Activated naive CD8-positive, alpha-beta T cell treated with anti-CD3 and anti-CD28 coated beads, Interleukin-2, amount 10 ng/mL, durations not matched to agents 7 days and 5 days (primary cell): Measurements from ENCODE around the gene USP11. TPM values are rescaled to one million over a fixed set of nuclear protein-coding genes. Genes with fewer than 3 reads are reported as not detected.
A peak's percentile ranks its signal among the peaks of the same experiment; 100 is the strongest.

Experiments used
- ATAC-seq: fragments of 150-1000 bp; cut with Tn5 transposase; one replicate; pipeline ENCODE4 v1.10.0; 2021; ENCODE audit warnings: low read depth, moderate library complexity
- POLR2A ChIA-PET: fragments of 350-600 bp; sonication (Branson Sonifier 250); formaldehyde crosslinking; loops from one replicate; lab custom pipeline; 2021; ENCODE audit warnings: antibody characterized with exemption; lab: Charles Lee
- DNase-seq: peaks from one replicate; pipeline ENCODE4 v3.0.0; 2021
- H3K27ac Mint-ChIP-seq: one replicate; pipeline ENCODE4 v1.8.0; 2022; ENCODE audit warnings: mild to moderate bottlenecking, mixed read lengths
- H3K27me3 Mint-ChIP-seq: one replicate; pipeline ENCODE4 v1.8.0; 2022; ENCODE audit warnings: mild to moderate bottlenecking, moderate library complexity, mixed read lengths
- H3K36me3 Mint-ChIP-seq: one replicate; pipeline ENCODE4 v1.8.0; 2021; ENCODE audit warnings: mild to moderate bottlenecking, mixed read lengths
- H3K4me1 Mint-ChIP-seq: one replicate; pipeline ENCODE4 v1.8.0; 2021; ENCODE audit warnings: mixed read lengths
- H3K4me3 Mint-ChIP-seq: one replicate; pipeline ENCODE4 v1.8.0; 2022; ENCODE audit warnings: mild to moderate bottlenecking, moderate library complexity, mixed read lengths
- H3K9me3 Mint-ChIP-seq: one replicate; pipeline ENCODE4 v1.8.0; 2021; ENCODE audit warnings: mixed read lengths
- total RNA-seq, 2 experiments: library from RNA; stranded (reverse); gene quantifications; one replicate each; pipeline ENCODE4 v1.2.3, GENCODE V29; 2021

USP11 gene
- total RNA-seq, 2 experiments from 2014 or later = 101 TPM

GRCh38 chrX:47222751-47223350 is 10.0 kb upstream of the USP11 start:
- DNase-seq = no peak
- Mint-ChIP-seq H3K27ac (no peak overlapping the region), H3K4me3 (no peak overlapping the region), H3K36me3 (peaks cover 18% of the 10 kb centered on the region), H3K4me1 (peaks cover 20% of the 10 kb centered on the region), H3K27me3 (no peaks in the 10 kb centered on the region), H3K9me3 (no peaks in the 10 kb centered on the region)
- POLR2A ChIA-PET = no interaction called here
- ATAC-seq = no peak

GRCh38 chrX:47223476-47224250 is 9.1 kb upstream of the USP11 start:
- Mint-ChIP-seq H3K27me3 (no peaks in the 10 kb centered on the region), H3K9me3 (no peaks in the 10 kb centered on the region), H3K4me3 (no peak overlapping the region), H3K27ac (no peak overlapping the region), H3K36me3 (peaks cover 19% of the 10 kb centered on the region), H3K4me1 (peaks cover 20% of the 10 kb centered on the region)
- no peak for ATAC-seq
- POLR2A ChIA-PET = no interaction called here
- no peak for DNase-seq

GRCh38 chrX:47224266-47224895 is 8.4 kb upstream of the USP11 start:
- Mint-ChIP-seq H3K27me3 (no peaks in the 10 kb centered on the region), H3K36me3 (peaks cover 21% of the 10 kb centered on the region), H3K4me1 (peaks cover 16% of the 10 kb centered on the region), H3K4me3 (no peak overlapping the region), H3K27ac (no peak overlapping the region), H3K9me3 (no peaks in the 10 kb centered on the region)
- POLR2A ChIA-PET = no interaction called here
- ATAC-seq = no peak
- no peak for DNase-seq

GRCh38 chrX:47224896-47225290 is 7.9 kb upstream of the USP11 start:
- no peaks in the 10 kb centered on the region for H3K27me3 Mint-ChIP-seq
- ATAC-seq (no peak), DNase-seq (no peak)
- peaks cover 17% of the 10 kb centered on the region for H3K36me3 Mint-ChIP-seq
- no peak overlapping the region for H3K27ac Mint-ChIP-seq
- H3K9me3 Mint-ChIP-seq = no peaks in the 10 kb centered on the region
- H3K4me1 Mint-ChIP-seq = peaks cover 13% of the 10 kb centered on the region
- no peak overlapping the region for H3K4me3 Mint-ChIP-seq
- POLR2A ChIA-PET = interaction anchor here (0.5 kb wide), 1 partner anchor 14 kb away, joined by 3 read pairs; no protein-coding TSS in a partner anchor

- H3K4me3 Mint-ChIP-seq = no peak overlapping the region
- ATAC-seq = no peak
- DNase-seq = no peak
- no peak overlapping the region for H3K27ac Mint-ChIP-seq
- no peaks in the 10 kb centered on the region for H3K9me3 Mint-ChIP-seq
- POLR2A ChIA-PET = no interaction called here
- peaks cover 1% of the 10 kb centered on the region for H3K4me1 Mint-ChIP-seq
- peaks cover 12% of the 10 kb centered on the region for H3K36me3 Mint-ChIP-seq
- no peaks in the 10 kb centered on the region for H3K27me3 Mint-ChIP-seq
Observed at GRCh38 chrX:47226071-47226470, 6.7 kb upstream of the USP11 start.

- ATAC-seq = no peak
- POLR2A ChIA-PET = no interaction called here
- no peaks in the 10 kb centered on the region for H3K27me3 Mint-ChIP-seq
- DNase-seq = no peak
- H3K9me3 Mint-ChIP-seq = no peaks in the 10 kb centered on the region
- H3K36me3 Mint-ChIP-seq = peaks cover 12% of the 10 kb centered on the region
- H3K4me1 Mint-ChIP-seq = peaks cover 1% of the 10 kb centered on the region
- no peak overlapping the region for H3K27ac Mint-ChIP-seq
- H3K4me3 Mint-ChIP-seq = no peak overlapping the region
Observed at GRCh38 chrX:47226531-47227333, 6.1 kb upstream of the USP11 start.

GRCh38 chrX:47227334-47227583 is 5.5 kb upstream of the USP11 start:
- no peaks in the 10 kb centered on the region for H3K9me3 Mint-ChIP-seq
- DNase-seq (no peak), ATAC-seq (no peak)
- POLR2A ChIA-PET = no interaction called here
- no peak overlapping the region for H3K27ac Mint-ChIP-seq
- H3K4me3 Mint-ChIP-seq = no peak overlapping the region
- no peaks in the 10 kb centered on the region for H3K27me3 Mint-ChIP-seq
- peaks cover 1% of the 10 kb centered on the region for H3K4me1 Mint-ChIP-seq
- H3K36me3 Mint-ChIP-seq = peaks cover 12% of the 10 kb centered on the region

GRCh38 chrX:47228550-47229270 is 4.1 kb upstream of the USP11 start:
- H3K9me3 Mint-ChIP-seq = no peaks in the 10 kb centered on the region
- POLR2A ChIA-PET = interaction anchor here (0.7 kb wide), 1 partner anchor 11 kb away, joined by 4 read pairs; no protein-coding TSS in a partner anchor
- DNase-seq (no peak), ATAC-seq (no peak)
- no peak overlapping the region for H3K4me3 Mint-ChIP-seq
- H3K4me1 Mint-ChIP-seq = peaks cover 1% of the 10 kb centered on the region
- H3K36me3 Mint-ChIP-seq = peaks cover 10% of the 10 kb centered on the region
- H3K27me3 Mint-ChIP-seq = no peaks in the 10 kb centered on the region
- no peak overlapping the region for H3K27ac Mint-ChIP-seq

GRCh38 chrX:47229427-47229826 is 3.4 kb upstream of the USP11 start:
- no peak for DNase-seq
- H3K36me3 Mint-ChIP-seq = peaks cover 10% of the 10 kb centered on the region
- no peak for ATAC-seq
- H3K4me3 Mint-ChIP-seq = no peak overlapping the region
- H3K4me1 Mint-ChIP-seq = peaks cover 1% of the 10 kb centered on the region
- POLR2A ChIA-PET = no interaction called here
- H3K9me3 Mint-ChIP-seq = no peaks in the 10 kb centered on the region
- H3K27ac Mint-ChIP-seq = no peak overlapping the region
- no peaks in the 10 kb centered on the region for H3K27me3 Mint-ChIP-seq

- peaks cover 3% of the 10 kb centered on the region for H3K4me1 Mint-ChIP-seq
- H3K27ac Mint-ChIP-seq = peak overlapping the region; percentile 4
- H3K27me3 Mint-ChIP-seq = no peaks in the 10 kb centered on the region
- H3K36me3 Mint-ChIP-seq = peaks cover 12% of the 10 kb centered on the region
- no peak for DNase-seq
- H3K4me3 Mint-ChIP-seq = no peak overlapping the region
- POLR2A ChIA-PET = interaction anchor here (3.4 kb wide), 1 partner anchor 11 kb away, joined by 49 read pairs; the partner anchor contains the start of gene CDK16
- no peak for ATAC-seq
- no peaks in the 10 kb centered on the region for H3K9me3 Mint-ChIP-seq
Observed at GRCh38 chrX:47230136-47230868, 2.5 kb upstream of the USP11 start.

GRCh38 chrX:47231167-47231566 is 1.6 kb upstream of the USP11 start:
- peaks cover 12% of the 10 kb centered on the region for H3K4me1 Mint-ChIP-seq
- DNase-seq = no peak
- no peak for ATAC-seq
- peak overlapping the region; percentile 51 for H3K27ac Mint-ChIP-seq
- POLR2A ChIA-PET = interaction anchor here (3.4 kb wide), 1 partner anchor 12 kb away, joined by 49 read pairs; the partner anchor contains the start of gene CDK16
- no peaks in the 10 kb centered on the region for H3K9me3 Mint-ChIP-seq
- H3K4me3 Mint-ChIP-seq = no peak overlapping the region
- peaks cover 17% of the 10 kb centered on the region for H3K36me3 Mint-ChIP-seq
- H3K27me3 Mint-ChIP-seq = no peaks in the 10 kb centered on the region

- POLR2A ChIA-PET = interaction anchor here (0.6 to 3.4 kb wide), 6 partner anchors 13 to 150 kb away, joined by 3 to 49 read pairs (median 10); partner anchors contain the start of genes CDK16, NDUFB11 and RBM10
- DNase-seq (no peak), ATAC-seq (no peak)
- Mint-ChIP-seq H3K27me3 (no peaks in the 10 kb centered on the region), H3K4me3 (peak overlapping the region; percentile 96), H3K9me3 (no peaks in the 10 kb centered on the region), H3K36me3 (peaks cover 14% of the 10 kb centered on the region), H3K4me1 (peaks cover 13% of the 10 kb centered on the region), H3K27ac (peak overlapping the region; percentile 99)
Observed at GRCh38 chrX:47232197-47232802, 509 bp upstream of the USP11 start.
